Measurements from ENCODE around the gene RASAL1.

DNA sequence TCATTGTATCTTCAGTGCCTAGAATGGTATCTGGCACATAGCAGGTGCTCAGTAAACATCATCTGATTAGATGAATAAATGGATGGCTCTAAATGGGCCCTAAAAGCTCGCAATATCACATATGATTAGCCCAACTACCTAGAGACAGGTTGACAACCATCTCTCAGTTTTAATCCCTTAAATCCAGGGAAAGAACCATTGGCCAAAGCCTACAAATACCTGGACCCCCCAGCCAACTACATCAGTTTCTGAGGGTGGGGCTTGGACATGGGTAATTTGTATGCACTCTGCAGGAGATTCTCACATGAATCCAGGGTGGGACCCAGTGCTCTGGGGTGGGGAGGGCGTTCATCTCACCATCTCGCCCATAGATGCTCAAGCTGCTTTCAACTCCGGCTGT, 83.8 kb downstream of the RASAL1 start:
- TF ChIP-seq, protein P1, sequence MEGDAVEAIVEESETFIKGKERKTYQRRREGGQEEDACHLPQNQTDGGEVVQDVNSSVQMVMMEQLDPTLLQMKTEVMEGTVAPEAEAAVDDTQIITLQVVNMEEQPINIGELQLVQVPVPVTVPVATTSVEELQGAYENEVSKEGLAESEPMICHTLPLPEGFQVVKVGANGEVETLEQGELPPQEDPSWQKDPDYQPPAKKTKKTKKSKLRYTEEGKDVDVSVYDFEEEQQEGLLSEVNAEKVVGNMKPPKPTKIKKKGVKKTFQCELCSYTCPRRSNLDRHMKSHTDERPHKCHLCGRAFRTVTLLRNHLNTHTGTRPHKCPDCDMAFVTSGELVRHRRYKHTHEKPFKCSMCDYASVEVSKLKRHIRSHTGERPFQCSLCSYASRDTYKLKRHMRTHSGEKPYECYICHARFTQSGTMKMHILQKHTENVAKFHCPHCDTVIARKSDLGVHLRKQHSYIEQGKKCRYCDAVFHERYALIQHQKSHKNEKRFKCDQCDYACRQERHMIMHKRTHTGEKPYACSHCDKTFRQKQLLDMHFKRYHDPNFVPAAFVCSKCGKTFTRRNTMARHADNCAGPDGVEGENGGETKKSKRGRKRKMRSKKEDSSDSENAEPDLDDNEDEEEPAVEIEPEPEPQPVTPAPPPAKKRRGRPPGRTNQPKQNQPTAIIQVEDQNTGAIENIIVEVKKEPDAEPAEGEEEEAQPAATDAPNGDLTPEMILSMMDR (IDR thresholded peaks at IDR 0.05; ENCODE audit: low read depth, low read length): no peak
- TF ChIP-seq EZH2phosphoT487 (IDR thresholded peaks at IDR 0.05; ENCODE audit: low read depth): no peak
